HepG2 (cell line): ENCODE data around the gene SLC38A3. TPM values are rescaled to one million over a fixed set of nuclear protein-coding genes. Genes with fewer than 3 reads are reported as not detected.

Experiments
- ATF7 ChIP-seq, 2 experiments: fragments of 450-650 bp in 1 of 2; sonication (generic) in 1 of 2; formaldehyde crosslinking in 1 of 2; IDR thresholded peaks; 2 replicates each; pipeline versions ENCODE4 v1.4.0 to v1.6.1; 2016 to 2020; ENCODE audit warnings: antibody characterized with exemption in 1 of 2, mild to moderate bottlenecking in 1 of 2, missing genetic modification reagents in 1 of 2
- CEBPG ChIP-seq: IDR thresholded peaks from 2 replicates; pipeline ENCODE4 v1.6.1; 2016
- CTCF ChIP-seq: sonication (generic); formaldehyde crosslinking; IDR thresholded peaks from 2 replicates; pipeline ENCODE4 v1.5.0; 2020; ENCODE audit warnings: mild to moderate bottlenecking, missing genetic modification reagents, moderate library complexity
- ELF4 ChIP-seq: sonication (generic); formaldehyde crosslinking; IDR thresholded peaks from 2 replicates; pipeline ENCODE4 v1.5.0; 2020; ENCODE audit warnings: missing genetic modification reagents, mild to moderate bottlenecking, moderate library complexity, borderline replicate concordance
- FOXO1 ChIP-seq: sonication (generic); formaldehyde crosslinking; IDR thresholded peaks from 2 replicates; pipeline ENCODE4 v1.4.0; 2020; ENCODE audit warnings: missing genetic modification reagents
- KAT7 ChIP-seq: IDR thresholded peaks from 2 replicates; pipeline ENCODE4 v1.6.1; 2018; ENCODE audit warnings: borderline replicate concordance, missing compliant biosample characterization
- KDM1A ChIP-seq: IDR thresholded peaks from 2 replicates; pipeline ENCODE4 v1.6.1; 2016; ENCODE audit warnings: missing compliant biosample characterization
- LCORL ChIP-seq, 2 experiments: fragments of 450-650 bp in 1 of 2; sonication (generic) in 1 of 2; formaldehyde crosslinking in 1 of 2; IDR thresholded peaks; 2 replicates each; pipeline versions ENCODE4 v1.5.0 to v1.6.1; 2017 to 2020; ENCODE audit warnings: antibody characterized with exemption in 1 of 2, missing genetic modification reagents in 1 of 2
- LRRFIP1 ChIP-seq: sonication (generic); formaldehyde crosslinking; conservative IDR thresholded peaks from 2 replicates; pipeline ENCODE4 v1.4.0; 2020; ENCODE audit warnings: missing genetic modification reagents
- MZF1 ChIP-seq: sonication (generic); formaldehyde crosslinking; IDR thresholded peaks from 2 replicates; pipeline ENCODE4 v1.8.1; 2023; ENCODE audit warnings: mild to moderate bottlenecking, missing genetic modification reagents, borderline replicate concordance
- NFE2L1 ChIP-seq: sonication (generic); formaldehyde crosslinking; IDR thresholded peaks from 2 replicates; pipeline ENCODE4 v1.4.0; 2020; ENCODE audit warnings: missing genetic modification reagents, mild to moderate bottlenecking, borderline replicate concordance
- NFRKB ChIP-seq: fragments of 450-650 bp; IDR thresholded peaks from 2 replicates; pipeline ENCODE4 v1.6.1; 2017
- PHF8 ChIP-seq: sonication (generic); formaldehyde crosslinking; IDR thresholded peaks from 2 replicates; pipeline ENCODE4 v1.5.0; 2020; ENCODE audit warnings: missing genetic modification reagents
- ZKSCAN8 ChIP-seq: IDR thresholded peaks from 2 replicates; pipeline ENCODE4 v1.6.1; 2016; ENCODE audit warnings: borderline replicate concordance, missing genetic modification reagents, missing compliant biosample characterization
- ZNF180 ChIP-seq: sonication (generic); formaldehyde crosslinking; IDR thresholded peaks from 2 replicates; pipeline ENCODE4 v1.4.0; 2020; ENCODE audit warnings: low read depth, missing genetic modification reagents, borderline replicate concordance
- ZNF234 ChIP-seq: sonication (generic); formaldehyde crosslinking; conservative IDR thresholded peaks from 2 replicates; pipeline ENCODE4 v1.5.1; 2020; ENCODE audit warnings: mild to moderate bottlenecking, missing genetic modification reagents
- ZNF407 ChIP-seq: sonication (generic); formaldehyde crosslinking; IDR thresholded peaks from one replicate; pipeline ENCODE4 v1.5.1; 2020; ENCODE audit warnings: mild to moderate bottlenecking, missing genetic modification reagents; ENCODE audit errors: not compliant biosample characterization
- ZNF44 ChIP-seq: sonication (generic); formaldehyde crosslinking; IDR thresholded peaks from 2 replicates; pipeline ENCODE4 v1.5.1; 2020; ENCODE audit warnings: mild to moderate bottlenecking, missing genetic modification reagents
- ZNF775 ChIP-seq: sonication (generic); formaldehyde crosslinking; IDR thresholded peaks from 2 replicates; pipeline ENCODE4 v1.4.0; 2020; ENCODE audit warnings: missing genetic modification reagents, mild to moderate bottlenecking, moderate library complexity, borderline replicate concordance
- polyA plus RNA-seq, 8 experiments: library from polyadenylated mRNA; depleted of rRNA in 3 of 8; stranded (reverse) in 7 of 8; unstranded in 1 of 8; fragments of >200 nt; fragmentation: Illumina TruSeq in 4 of 8; extraction: Trizol in 4 of 8; gene quantifications; 2 replicates each; pipeline versions ENCODE4 v1.2.1 to v1.2.3, GENCODE V29; 2011 to 2016; ENCODE audit warnings: low read depth in 4 of 8, missing spikeins in 1 of 8, mixed read lengths in 1 of 8; ENCODE audit not compliant: insufficient read depth in 1 of 8
- total RNA-seq, 5 experiments: library from RNA; depleted of rRNA; stranded (reverse); fragments of >200 nt; fragmentation: Illumina TruSeq; extraction: Trizol; gene quantifications; 2 replicates each; pipeline ENCODE4 v1.2.3, GENCODE V29; 2016; ENCODE audit warnings: low read depth in 1 of 5

SLC38A3 gene
- total and polyA plus RNA-seq, 2 of the 13 experiments (the other 11 are each of a cell fraction or from before 2014, with no cell fraction given): 29.8 to 164 TPM

DNA sequence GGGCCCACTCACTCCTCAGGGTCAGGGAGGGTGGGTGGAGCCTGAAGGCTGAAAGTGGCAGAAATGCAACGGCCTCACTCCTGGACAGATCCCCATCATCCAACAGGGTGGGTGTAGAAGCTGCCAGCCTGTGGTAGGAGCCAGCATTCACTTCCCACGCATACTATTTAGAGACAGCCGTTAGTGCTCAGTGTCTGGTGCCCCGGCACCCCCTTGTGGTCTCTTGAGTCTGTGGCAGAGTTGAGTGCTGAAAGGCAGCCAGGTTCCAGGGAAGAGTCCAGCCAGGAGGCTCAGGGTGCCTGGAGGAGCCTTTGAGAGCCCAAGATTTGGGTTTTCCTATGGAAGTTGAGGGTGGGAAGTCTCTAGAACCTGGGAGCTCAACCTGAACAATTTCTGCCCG lies 15.8 kb upstream of the SLC38A3 start (continued):
- no peak for TF ChIP-seq ZNF407
- TF ChIP-seq PHF8: peak; percentile 21; the same call in 1 of the 2 replicates
- TF ChIP-seq LRRFIP1: no peak
- no peak for TF ChIP-seq ATF7 (IDR thresholded peaks at IDR 0.05)
- TF ChIP-seq ATF7 (CRISPR knock-in tag; IDR thresholded peaks at IDR 0.05): no peak
- no peak for TF ChIP-seq ZNF180 (CRISPR knock-in tag)
- TF ChIP-seq NFE2L1 (CRISPR knock-in tag): no peak
- TF ChIP-seq CTCF: peak; percentile 97
- TF ChIP-seq LCORL (IDR thresholded peaks at IDR 0.05): no peak
- peak; percentile 51; the same call in 1 of the 2 replicates for TF ChIP-seq LCORL (CRISPR knock-in tag; IDR thresholded peaks at IDR 0.05)
- no peak for TF ChIP-seq KDM1A (CRISPR knock-in tag)
- TF ChIP-seq ZKSCAN8 (CRISPR knock-in tag): no peak
- no peak for TF ChIP-seq CEBPG (CRISPR knock-in tag)
- TF ChIP-seq KAT7: no peak
- TF ChIP-seq FOXO1: 0 out of 2 replicates have a peak, but pooled peaks have one; percentile 13
- no peak for TF ChIP-seq ELF4 (CRISPR knock-in tag)
- no peak for TF ChIP-seq NFRKB
- no peak for TF ChIP-seq ZNF44 (CRISPR knock-in tag)
- no peak for TF ChIP-seq ZNF775 (CRISPR knock-in tag)
- TF ChIP-seq ZNF234 (CRISPR knock-in tag): no peak
- no peak for TF ChIP-seq MZF1 (CRISPR knock-in tag)
